Stomach smooth muscle (tissue), 2 donors: Measurements from ENCODE around the gene MRPS7.

Source experiments
- H3K27ac ChIP-seq: one replicate; pipeline ENCODE4 v1.7.0; 2013; ENCODE audit warnings: mild to moderate bottlenecking, low read length, inconsistent platforms
- H3K27me3 ChIP-seq, 2 donors: one replicate each; pipeline ENCODE4 v1.7.0; 2013; ENCODE audit warnings: low read length in 2 of 2; ENCODE audit not compliant: insufficient read depth in 2 of 2, control insufficient read depth in 1 of 2
- H3K36me3 ChIP-seq, 2 donors: one replicate each; pipeline ENCODE4 v1.7.0; 2013; ENCODE audit warnings: low read length in 2 of 2; ENCODE audit not compliant: control insufficient read depth in 2 of 2, insufficient read depth in 2 of 2
- H3K4me1 ChIP-seq: one replicate; pipeline ENCODE4 v1.7.0; 2013; ENCODE audit warnings: low read length; ENCODE audit not compliant: control insufficient read depth, insufficient read depth
- H3K4me3 ChIP-seq, 2 donors: one replicate each; pipeline ENCODE4 v1.7.0; 2013; ENCODE audit warnings: low read length in 2 of 2
- H3K9ac ChIP-seq, 2 donors: one replicate each; pipeline ENCODE4 v1.7.0; 2013; ENCODE audit warnings: low read length in 2 of 2, mild to moderate bottlenecking in 1 of 2
- H3K9me3 ChIP-seq, 2 donors: one replicate each; pipeline ENCODE4 v1.7.0; 2013; ENCODE audit warnings: low read length in 2 of 2; ENCODE audit not compliant: control insufficient read depth in 2 of 2
- donor health status: healthy.
- donor health status: Pancreatic carcinoma.

Gene MRPS7

GRCh38 chr17:75263055-75263454 lies 1.4 kb downstream of the MRPS7 start:
- H3K27me3 ChIP-seq = no peaks in the 10 kb centered on the region
- no peak overlapping the region for H3K27ac ChIP-seq
- H3K36me3 ChIP-seq = peaks cover 26 to 28% of the 10 kb centered on the region in 2 donors
- peaks cover 36% of the 10 kb centered on the region for H3K4me1 ChIP-seq
- no peak overlapping the region for H3K4me3 ChIP-seq
- H3K9me3 ChIP-seq = no peaks in the 10 kb centered on the region
- peak overlapping the region in 1 of 2 donors; percentile 97 for H3K9ac ChIP-seq

- H3K4me3 ChIP-seq = no peak overlapping the region
- no peaks in the 10 kb centered on the region for H3K9me3 ChIP-seq
- no peak overlapping the region for H3K27ac ChIP-seq
- H3K4me1 ChIP-seq = peaks cover 28% of the 10 kb centered on the region
- peaks cover 26 to 28% of the 10 kb centered on the region in 2 donors for H3K36me3 ChIP-seq
- no peaks in the 10 kb centered on the region for H3K27me3 ChIP-seq
- H3K9ac ChIP-seq = no peak overlapping the region
Observed at GRCh38 chr17:75265614-75266315, 4.1 kb downstream of the MRPS7 start.

GRCh38 chr17:75266316-75267152 lies 4.9 kb downstream of the MRPS7 start:
- no peaks in the 10 kb centered on the region for H3K9me3 ChIP-seq
- peaks cover 28% of the 10 kb centered on the region for H3K4me1 ChIP-seq
- peaks cover 26 to 28% of the 10 kb centered on the region in 2 donors for H3K36me3 ChIP-seq
- no peak overlapping the region for H3K4me3 ChIP-seq
- no peak overlapping the region for H3K9ac ChIP-seq
- H3K27me3 ChIP-seq = no peaks in the 10 kb centered on the region
- H3K27ac ChIP-seq = no peak overlapping the region

DNA sequence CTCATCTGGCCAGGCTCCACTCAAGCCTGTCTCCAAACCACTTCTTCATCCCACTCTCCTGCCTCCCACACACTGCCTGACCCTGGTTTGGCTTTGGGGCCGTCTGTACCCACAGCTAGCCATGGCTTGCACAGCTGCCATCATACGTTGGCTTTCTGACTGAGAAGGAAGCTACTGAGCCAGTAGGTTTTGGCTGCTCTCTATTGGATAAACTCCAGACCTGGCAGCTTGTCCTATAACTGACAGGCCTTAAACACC lies 5.4 kb downstream of the MRPS7 start:
- H3K9me3 ChIP-seq = no peaks in the 10 kb centered on the region
- no peaks in the 10 kb centered on the region for H3K27me3 ChIP-seq
- no peak overlapping the region for H3K27ac ChIP-seq
- peaks cover 33% of the 10 kb centered on the region for H3K4me1 ChIP-seq
- no peak overlapping the region for H3K4me3 ChIP-seq
- H3K36me3 ChIP-seq = peaks cover 26 to 28% of the 10 kb centered on the region in 2 donors
- H3K9ac ChIP-seq = no peak overlapping the region

DNA sequence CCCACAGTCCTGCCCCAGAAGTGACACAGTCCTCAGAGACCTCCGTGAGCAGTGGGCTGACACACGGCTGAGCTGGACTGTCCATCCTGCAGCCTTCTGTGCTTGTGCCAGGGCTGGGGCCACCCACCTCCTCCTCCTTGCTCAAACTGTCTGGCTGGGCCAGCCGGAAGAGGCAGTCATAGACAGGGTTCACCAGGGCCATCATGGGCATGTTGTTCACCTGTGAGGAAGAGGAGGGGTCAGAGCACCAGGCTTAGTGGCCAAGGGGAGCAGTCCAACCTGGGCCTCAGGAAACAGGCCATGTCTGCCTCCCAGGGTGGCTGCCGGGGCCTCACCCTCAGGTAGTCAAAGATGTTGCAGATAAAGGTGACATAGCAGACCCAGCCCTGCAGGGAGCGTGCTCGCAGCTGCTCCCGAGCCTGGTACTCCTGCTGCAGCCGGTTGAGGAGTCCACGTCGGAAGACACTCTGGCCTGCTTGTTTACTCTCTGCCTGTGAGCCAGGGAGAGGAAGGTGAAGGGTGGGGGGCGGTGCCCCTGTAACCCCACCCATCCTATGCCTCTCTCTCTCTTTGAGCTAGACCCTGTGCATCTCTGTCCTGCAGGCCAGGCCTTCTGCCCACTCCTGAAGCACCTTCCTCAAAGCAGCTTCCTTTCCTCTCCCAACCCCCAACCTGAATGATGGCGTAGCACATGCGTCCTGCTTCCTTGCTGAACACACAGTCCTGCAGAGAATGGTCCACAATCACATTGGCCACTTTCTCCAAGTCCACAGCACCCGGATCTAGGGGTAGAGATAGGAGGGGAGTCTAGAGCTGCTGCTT lies 5.9 kb downstream of the MRPS7 start:
- Histone ChIP-seq H3K27me3 (no peaks in the 10 kb centered on the region), H3K9me3 (no peaks in the 10 kb centered on the region), H3K9ac (no peak overlapping the region), H3K4me1 (peaks cover 33% of the 10 kb centered on the region), H3K27ac (no peak overlapping the region), H3K36me3 (peaks cover 26 to 28% of the 10 kb centered on the region in 2 donors), H3K4me3 (no peak overlapping the region)

DNA sequence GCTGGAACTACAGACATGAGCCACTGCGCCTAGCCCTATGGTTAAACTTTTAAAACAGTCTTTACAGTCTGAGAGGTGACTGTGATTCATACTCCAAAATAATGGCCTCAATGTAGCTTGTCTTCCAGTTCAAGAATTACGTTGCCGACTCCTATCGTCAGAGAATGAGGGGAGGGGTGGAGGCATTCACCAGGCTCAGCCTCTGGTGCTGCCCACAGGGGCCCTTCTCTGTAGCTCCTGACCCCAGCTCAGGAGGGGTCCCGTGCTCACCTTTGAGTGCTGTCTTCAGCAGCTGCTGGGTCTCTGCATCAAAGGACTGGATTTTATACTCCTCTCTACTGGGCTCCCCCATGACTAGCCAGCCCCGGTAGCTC lies 8.2 kb downstream of the MRPS7 start:
- peaks cover 20 to 23% of the 10 kb centered on the region in 2 donors for H3K36me3 ChIP-seq

DNA sequence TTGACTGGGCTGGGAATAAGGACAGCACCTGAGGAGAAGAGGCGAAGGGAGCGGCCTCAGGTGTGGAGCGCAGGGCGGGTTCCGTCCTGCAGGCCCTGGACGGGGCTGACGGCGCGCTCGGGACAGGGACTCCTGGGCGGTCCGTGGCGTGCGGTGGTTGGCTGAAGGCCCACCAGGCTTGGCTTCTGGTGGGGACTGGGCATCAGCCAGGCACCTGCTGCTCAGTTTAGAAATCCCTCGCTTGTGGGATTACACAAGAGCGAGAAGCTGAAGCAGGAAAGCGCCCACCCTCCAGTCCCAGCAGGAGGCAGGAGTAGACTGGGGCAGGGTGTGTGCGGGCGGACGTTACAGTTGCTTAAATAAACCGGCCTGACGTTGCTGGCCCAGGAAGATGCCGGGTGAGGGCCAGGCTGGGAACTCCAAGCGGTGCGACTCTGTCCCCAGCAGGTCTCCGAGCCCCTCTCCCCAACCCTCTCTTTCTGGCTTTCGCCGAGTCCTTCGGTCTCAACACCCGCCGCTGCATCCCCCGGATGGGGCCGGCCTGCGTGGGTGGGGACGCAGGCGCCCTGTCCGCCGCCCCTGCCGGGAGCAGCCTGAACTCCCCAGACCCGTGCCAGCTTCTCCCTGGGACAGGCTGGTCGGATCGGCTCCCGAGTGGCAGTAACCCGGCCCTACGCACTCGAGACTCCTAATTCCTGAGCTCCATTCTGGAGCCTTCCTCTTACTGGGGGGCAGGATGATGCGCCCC lies 8.7 kb downstream of the MRPS7 start:
- H3K27me3 ChIP-seq = no peaks in the 10 kb centered on the region
- H3K4me3 ChIP-seq = peak overlapping the region; percentile 79 to 86
- H3K4me1 ChIP-seq = peaks cover 38% of the 10 kb centered on the region
- no peaks in the 10 kb centered on the region for H3K9me3 ChIP-seq
- H3K36me3 ChIP-seq = peaks cover 18 to 20% of the 10 kb centered on the region in 2 donors
- H3K9ac ChIP-seq = peak overlapping the region; percentile 88 to 90
- peak overlapping the region; percentile 85 for H3K27ac ChIP-seq

More for the DNA sequence above, 8.2 kb downstream of the MRPS7 start:
- Histone ChIP-seq H3K4me1 (peaks cover 38% of the 10 kb centered on the region), H3K27me3 (no peaks in the 10 kb centered on the region), H3K27ac (peak overlapping the region; percentile 85), H3K9ac (peak overlapping the region; percentile 88 to 90), H3K9me3 (no peaks in the 10 kb centered on the region), H3K4me3 (peak overlapping the region; percentile 79 to 86)

DNA sequence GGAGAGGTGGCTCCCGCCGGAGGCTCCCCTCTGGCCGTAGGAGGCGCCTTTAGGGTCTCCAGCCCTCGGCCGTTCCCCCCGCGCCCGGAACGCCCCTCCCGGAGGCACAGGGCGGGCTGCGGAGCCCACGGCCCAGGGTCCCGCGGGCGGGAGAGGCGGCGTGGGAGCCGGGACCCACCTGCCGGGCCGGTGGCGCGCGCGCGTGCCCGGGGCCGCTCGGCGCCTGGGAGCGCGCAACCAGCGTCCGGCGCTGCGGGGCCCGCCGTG lies 9.2 kb downstream of the MRPS7 start, which contains the start of gene MIF4GD:
Gene MIF4GD (minus strand): TSS at position 266 of the 267 bp plus-strand sequence. CDS start 1,036 bp downstream, outside the sequence.
- Histone ChIP-seq H3K9me3 (no peaks in the 10 kb centered on the region), H3K27me3 (no peaks in the 10 kb centered on the region), H3K4me3 (peak within 1 kb of the TSS; percentile 79 to 86), H3K4me1 (peaks cover 38% of the 10 kb centered on the region), H3K36me3 (peaks cover 13 to 15% of the 10 kb centered on the region in 2 donors), H3K9ac (peak within 1 kb of the TSS; percentile 88 to 90), H3K27ac (peak within 1 kb of the TSS; percentile 85)

DNA sequence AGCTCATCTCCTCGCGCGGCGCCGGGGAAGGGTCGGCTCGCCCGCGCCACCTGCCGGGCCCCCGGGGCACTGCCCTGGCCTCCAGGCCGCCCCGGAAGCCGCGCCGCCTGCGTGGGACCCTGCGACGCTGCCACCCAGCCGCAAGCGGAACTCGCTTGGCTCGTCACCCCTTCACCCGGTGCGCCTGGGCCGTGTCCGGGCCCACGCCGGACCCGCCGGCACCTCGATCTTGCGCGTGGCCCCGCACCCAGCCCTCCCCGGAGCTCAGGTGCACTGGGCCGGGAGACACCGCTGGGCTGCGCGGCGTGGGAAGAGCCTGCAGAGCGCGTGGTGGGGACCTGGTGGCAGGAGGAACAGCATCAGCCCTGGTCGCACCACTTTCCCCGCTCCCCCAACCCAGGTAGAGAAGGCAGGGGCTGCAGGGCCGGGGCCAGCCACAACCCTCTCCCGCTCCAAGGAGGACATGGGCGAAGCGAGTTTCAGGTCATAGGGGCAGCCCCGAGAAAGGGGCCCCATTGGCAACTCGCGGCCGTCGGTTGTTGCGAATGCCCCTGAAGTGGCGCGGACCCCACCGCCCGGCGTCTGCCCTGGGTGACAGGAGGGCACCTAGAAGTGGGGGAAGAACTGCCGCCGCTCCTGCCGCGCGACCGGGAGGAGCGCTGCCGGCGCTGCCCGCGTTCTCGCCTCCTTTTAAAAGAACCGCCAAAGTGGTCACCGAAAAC lies 9.7 kb downstream of the MRPS7 start:
- H3K27ac ChIP-seq = peak overlapping the region; percentile 53
- H3K27me3 ChIP-seq = no peaks in the 10 kb centered on the region
- H3K9me3 ChIP-seq = no peaks in the 10 kb centered on the region
- H3K9ac ChIP-seq = peak overlapping the region; percentile 65 to 66
- peaks cover 38% of the 10 kb centered on the region for H3K4me1 ChIP-seq
- peak overlapping the region; percentile 64 to 86 for H3K4me3 ChIP-seq
- peaks cover 8 to 10% of the 10 kb centered on the region in 2 donors for H3K36me3 ChIP-seq
